Measurements from ENCODE around the gene GPHB5. TPM values are rescaled to one million over a fixed set of nuclear protein-coding genes. Genes with fewer than 3 reads are reported as not detected.
"Not testable (repeated sequence)": the region's sequence is repeated elsewhere in the genome, so short reads cannot be mapped to it uniquely, and the experiment has no call there.

GPHB5 gene
- total RNA-seq, 1 donor from 2014 or later: not detected

- ATAC-seq (no peak), DNase-seq (ENCODE audit: low spot score) (no peak)
- intact Hi-C loops (cut with DNase I): no loop called here
These were observed 21.2 kb downstream of the GPHB5 start for GRCh38 chr14:63297372-63298063.

GRCh38 chr14:63296060-63296563 lies 22.6 kb downstream of the GPHB5 start:
- DNase-seq (ENCODE audit: low spot score) (no peak), ATAC-seq (peak; percentile 42)
- intact Hi-C loops (cut with DNase I): no loop called here

DNA sequence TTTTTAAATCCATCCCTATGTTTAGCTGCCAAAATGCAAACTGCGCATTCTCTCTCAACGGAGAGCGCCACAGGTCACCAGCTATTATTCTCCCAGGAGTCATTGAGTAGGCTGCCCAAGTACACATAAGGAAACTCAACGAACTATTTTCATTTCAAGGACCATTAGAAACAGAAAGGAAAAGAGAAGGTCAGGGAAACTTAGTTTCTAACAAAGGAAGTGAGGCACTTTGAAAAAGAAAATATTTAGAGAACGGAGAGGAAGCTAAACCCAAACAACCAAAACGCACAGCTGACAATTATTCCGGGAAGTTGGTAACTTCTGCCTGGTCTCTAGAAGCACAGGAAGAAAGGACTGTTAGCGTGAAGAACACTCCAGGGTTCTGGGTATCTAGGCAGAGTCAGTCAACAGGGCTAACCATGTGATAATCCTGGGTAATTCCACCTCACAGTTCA lies 23.5 kb downstream of the GPHB5 start:
- intact Hi-C loops (cut with DNase I): no loop called here
- DNase-seq (ENCODE audit: low spot score): no peak
- ATAC-seq: peak; percentile 36

- DNase-seq (ENCODE audit: low spot score) (no peak), ATAC-seq (no peak)
- intact Hi-C loops (cut with DNase I): no loop called here
These were observed 25.9 kb downstream of the GPHB5 start for GRCh38 chr14:63292805-63293204.

DNA sequence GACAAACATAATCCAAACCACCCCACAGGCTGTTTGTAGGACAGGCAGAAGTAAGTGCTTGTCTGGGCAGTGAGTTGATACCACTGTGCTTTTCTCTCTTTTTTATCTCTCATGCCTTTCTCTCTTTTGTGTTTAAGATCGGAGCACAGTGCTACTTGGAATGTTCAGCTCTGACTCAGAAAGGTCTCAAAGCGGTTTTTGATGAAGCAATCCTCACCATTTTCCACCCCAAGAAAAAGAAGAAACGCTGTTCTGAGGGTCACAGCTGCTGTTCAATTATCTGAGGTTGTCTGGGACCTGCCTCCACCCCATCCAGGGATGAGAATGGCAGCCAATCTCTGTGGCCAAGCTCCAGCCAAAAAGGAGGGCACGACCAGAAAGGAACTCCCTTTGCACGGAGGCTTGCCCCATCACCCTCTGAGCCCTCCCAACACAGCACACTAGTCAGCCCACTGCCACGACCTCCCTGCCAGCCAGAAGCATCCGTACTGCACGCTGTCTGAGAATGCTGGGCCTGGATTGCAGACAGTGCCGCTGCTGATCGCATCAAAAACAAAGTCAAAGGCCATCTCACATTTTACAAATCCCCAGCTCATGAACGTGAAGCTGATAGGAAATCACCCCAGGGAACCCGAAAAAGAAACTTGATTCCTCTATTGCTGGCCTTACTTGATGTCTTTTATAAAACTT lies 27.8 kb downstream of the GPHB5 start:
- peak; percentile 24 for ATAC-seq
- no peak for DNase-seq (ENCODE audit: low spot score)
- intact Hi-C loops (cut with DNase I): no loop called here

DNA sequence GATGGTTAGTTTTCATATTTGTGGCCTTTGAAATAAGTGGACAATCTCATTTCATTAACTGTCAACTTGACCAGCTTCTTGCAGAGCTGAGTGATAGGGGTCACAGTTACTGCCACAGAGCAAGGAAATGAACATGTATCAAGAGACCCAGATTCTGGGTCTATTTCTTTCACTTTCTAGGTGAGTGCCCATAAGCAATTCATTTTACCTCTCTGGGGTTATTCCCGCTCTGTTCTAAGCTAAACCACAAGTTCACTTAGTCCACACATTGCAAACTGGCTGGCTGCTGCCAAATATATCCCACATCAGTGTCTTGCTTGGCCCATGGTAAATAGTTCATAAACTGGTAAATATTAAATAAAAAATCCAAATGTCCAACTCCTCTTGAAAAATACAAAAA lies 29.9 kb downstream of the GPHB5 start:
- no peak for ATAC-seq
- no peak for DNase-seq (ENCODE audit: low spot score)
- intact Hi-C loops (cut with DNase I): no loop called here

DNA sequence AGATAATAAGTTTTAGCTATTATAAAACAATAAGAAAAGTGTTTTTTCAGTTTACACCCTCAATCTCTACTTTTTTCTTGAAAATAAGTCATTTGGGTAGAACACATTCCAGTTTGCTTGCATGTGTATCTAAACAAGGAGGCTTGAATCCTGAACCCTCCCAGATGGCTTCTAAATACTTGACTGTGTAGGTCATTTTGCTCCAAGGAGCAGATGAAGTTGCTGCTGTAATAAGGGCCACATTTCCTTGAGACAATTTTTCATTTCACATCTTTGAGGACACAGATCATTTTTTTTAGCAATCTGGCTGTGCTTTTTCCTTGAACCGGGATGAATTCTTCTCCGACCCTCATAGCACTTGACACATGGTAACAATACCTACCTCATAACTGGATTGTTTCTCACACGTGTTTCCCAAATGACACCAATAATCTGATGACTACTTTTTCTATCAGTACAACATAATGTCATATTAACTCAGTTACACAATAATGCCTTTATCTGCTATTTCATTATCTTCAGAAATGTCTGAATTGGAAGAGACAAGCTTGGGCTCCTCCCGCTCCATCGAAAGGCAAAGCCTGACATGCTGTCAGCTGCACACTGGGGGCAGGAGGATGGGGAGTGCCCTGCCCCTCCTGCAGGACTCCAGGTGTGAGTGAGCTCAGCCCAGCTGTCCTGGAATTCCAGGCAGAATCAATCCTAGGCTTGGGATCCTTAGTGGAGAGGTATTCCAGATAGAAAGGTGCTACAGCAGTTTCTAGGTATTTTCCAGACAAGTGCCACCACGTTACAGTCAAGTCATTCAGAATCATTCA lies 30.9 kb downstream of the GPHB5 start:
- ATAC-seq: no peak
- intact Hi-C loops (cut with DNase I): no loop called here
- DNase-seq (ENCODE audit: low spot score): no peak

DNA sequence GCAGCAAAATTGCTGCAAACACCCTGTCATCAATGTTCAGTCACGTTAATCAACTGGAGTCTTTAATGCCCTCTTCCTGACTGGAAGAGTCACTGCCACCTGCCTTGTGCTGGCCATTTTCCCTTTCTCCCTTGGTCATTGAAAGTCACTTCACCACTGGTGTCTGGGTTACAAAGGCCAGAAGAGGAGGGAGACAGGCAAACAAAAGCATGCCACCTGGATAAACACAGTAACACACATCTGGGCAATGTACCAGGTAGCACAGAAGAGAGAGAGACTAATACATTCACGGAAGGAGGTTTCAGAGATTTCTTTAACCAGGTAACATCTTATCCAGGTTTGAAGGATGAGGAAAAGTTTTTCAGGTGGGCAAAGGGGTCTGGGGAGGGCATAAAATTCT lies 32.7 kb downstream of the GPHB5 start:
- DNase-seq (ENCODE audit: low spot score): no peak
- intact Hi-C loops (cut with DNase I): no loop called here
- no peak for ATAC-seq

- intact Hi-C loops (cut with DNase I): no loop called here
- ATAC-seq (no peak), DNase-seq (ENCODE audit: low spot score) (no peak)
These were observed 34.9 kb downstream of the GPHB5 start for GRCh38 chr14:63283884-63284248.

- DNase-seq (ENCODE audit: low spot score) (no peak), ATAC-seq (no peak)
- intact Hi-C loops (cut with DNase I): no loop called here
These were observed 35.5 kb downstream of the GPHB5 start for GRCh38 chr14:63282997-63283883.

DNA sequence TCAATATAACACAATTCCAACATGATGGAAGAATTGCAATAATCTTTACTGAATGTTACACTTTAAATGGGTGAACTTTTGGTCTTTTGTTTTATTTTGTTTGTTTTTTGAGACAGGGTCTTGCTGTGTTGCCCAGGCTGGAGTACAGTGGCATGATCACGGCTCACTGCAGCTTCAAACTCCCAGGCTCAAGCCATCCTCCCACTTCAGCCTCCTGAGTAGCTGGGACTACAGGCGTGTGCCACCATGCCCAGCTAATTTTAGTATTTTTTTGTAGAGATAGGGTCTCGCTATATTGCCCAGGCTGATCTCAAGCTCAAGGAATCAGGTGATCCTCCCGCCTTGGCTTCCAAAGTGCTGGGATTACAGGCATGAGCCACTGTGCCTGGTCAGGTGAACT lies 38.8 kb downstream of the GPHB5 start:
- DNase-seq (ENCODE audit: low spot score): not testable (repeated sequence)

GRCh38 chr14:63277591-63278183 lies 41.0 kb downstream of the GPHB5 start:
- intact Hi-C loops (cut with DNase I): loop anchor here (5.0 kb wide), 1 partner anchor 100 kb away; no protein-coding TSS in a partner anchor
- no peak for ATAC-seq

More for the DNA sequence above, 38.8 kb downstream of the GPHB5 start:
- not testable (repeated sequence) for ATAC-seq
- intact Hi-C loops (cut with DNase I): loop anchor here (5.0 kb wide), 1 partner anchor 103 kb away; no protein-coding TSS in a partner anchor

DNA sequence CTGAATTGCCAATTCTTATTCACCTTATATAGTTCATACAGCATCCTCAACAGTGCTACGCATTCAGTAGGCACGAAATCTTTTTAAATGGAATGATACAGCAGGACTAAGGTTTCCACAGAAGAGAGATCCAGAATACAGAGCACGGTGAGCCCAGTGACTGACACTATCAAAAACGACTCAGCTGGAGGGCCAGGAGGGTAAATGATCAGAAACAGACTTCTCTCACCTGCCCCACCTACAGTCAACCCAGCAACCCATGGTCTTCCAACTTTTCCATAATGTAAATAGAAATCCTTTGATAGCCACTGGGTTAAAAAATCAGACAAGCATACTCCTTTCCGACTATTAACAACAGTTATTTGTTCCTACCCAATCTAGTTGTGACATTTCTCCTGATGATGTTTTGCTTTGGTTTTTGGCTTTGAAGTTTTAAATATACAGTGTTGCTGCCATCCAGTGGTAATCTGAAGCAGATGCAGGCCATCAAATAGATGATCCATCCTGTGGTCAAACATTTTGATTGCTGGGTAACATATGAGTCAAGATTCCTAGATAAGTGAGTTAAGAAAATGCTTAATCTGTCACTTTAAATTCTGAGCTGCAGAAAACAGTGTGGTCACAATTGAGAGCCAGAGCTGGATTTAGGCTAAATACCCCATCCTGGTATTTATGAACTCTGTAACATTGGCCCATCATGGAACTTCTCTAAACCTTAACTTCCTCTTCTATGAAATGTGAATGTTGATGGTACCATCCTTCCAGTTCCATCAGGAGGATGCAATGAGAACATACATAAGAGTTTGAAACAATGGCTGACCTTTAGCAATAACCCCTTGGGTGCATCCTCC lies 42.0 kb downstream of the GPHB5 start:
- peak; percentile 57 for ATAC-seq
- intact Hi-C loops (cut with DNase I): loop anchor here (5.0 kb wide), 1 partner anchor 99 kb away; no protein-coding TSS in a partner anchor
- no peak for DNase-seq (ENCODE audit: low spot score)

More at GRCh38 chr14:63277591-63278183, 41.0 kb downstream of the GPHB5 start:
- no peak for DNase-seq (ENCODE audit: low spot score)

DNA sequence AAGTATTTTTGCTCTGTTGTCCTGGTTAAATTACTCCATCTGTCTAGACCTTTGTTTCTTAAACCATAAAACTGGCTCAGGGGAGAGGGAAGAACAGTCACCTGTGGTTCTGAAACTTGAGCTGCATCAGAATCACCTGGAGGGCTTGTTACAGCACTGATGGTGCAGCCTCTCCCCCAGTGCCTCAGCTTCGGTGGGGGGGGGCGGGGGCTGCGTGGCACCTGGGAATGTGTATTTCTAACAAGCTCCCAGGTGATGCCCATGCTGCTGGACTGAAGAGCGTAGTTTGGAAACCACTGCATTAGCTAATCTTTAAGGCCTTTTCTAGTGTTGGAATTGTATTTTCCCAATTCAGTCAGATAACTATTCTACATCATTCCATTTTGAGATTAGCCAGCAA lies 42.7 kb downstream of the GPHB5 start:
- ATAC-seq: no peak

GRCh38 chr14:63275611-63276010 lies 43.1 kb downstream of the GPHB5 start:
- ATAC-seq: no peak
- no peak for DNase-seq (ENCODE audit: low spot score)
- intact Hi-C loops (cut with DNase I): loop anchor here (5.0 kb wide), 1 partner anchor 98 kb away; no protein-coding TSS in a partner anchor

More for the DNA sequence above, 42.7 kb downstream of the GPHB5 start:
- DNase-seq (ENCODE audit: low spot score): no peak
- intact Hi-C loops (cut with DNase I): loop anchor here (5.0 kb wide), 1 partner anchor 99 kb away; no protein-coding TSS in a partner anchor

GRCh38 chr14:63273717-63274655 lies 44.7 kb downstream of the GPHB5 start:
- peak; percentile 94 for ATAC-seq
- intact Hi-C loops (cut with DNase I): no loop called here
- DNase-seq (ENCODE audit: low spot score): no peak
